PC-9 (cell line): Measurements from ENCODE around the gene NT5DC1. TPM values are rescaled to one million over a fixed set of nuclear protein-coding genes. Genes with fewer than 3 reads are reported as not detected.
A peak's percentile ranks its signal among the peaks of the same experiment; 100 is the strongest.

Experiments
- BruUV-seq: library from RNA; stranded (reverse); fragments of 400-500 nt; replicated peaks from 2 replicates; lab custom pipeline; 2021; lab: Mats Ljungman, UMichigan
- CTCF ChIA-PET: fragments of 300-600 bp; sonication (Branson Sonifier 250); formaldehyde crosslinking; loops from one replicate; lab custom pipeline; 2022; ENCODE audit warnings: antibody characterized with exemption; lab: Charles Lee
- POLR2A ChIA-PET: fragments of 300-600 bp; sonication (Branson Sonifier 250); formaldehyde crosslinking; loops from one replicate; lab custom pipeline; 2022; ENCODE audit warnings: antibody characterized with exemption; ENCODE audit not compliant: unreplicated experiment; lab: Charles Lee
- DNase-seq, 2 experiments: peaks; one replicate each; pipeline versions ENCODE4 v3.0.0 to v3.0.0-alpha.2; 2015 to 2022; ENCODE audit warnings: mixed read lengths in 1 of 2
- H2AFZ ChIP-seq: fragments of 200-600 bp; sonication (generic); 2 replicates; pipeline ENCODE4 v1.8.1; 2017; ENCODE audit warnings: antibody characterized with exemption
- H3F3A ChIP-seq: fragments of 200-600 bp; sonication (generic); 2 replicates; pipeline ENCODE4 v1.8.1; 2017; ENCODE audit warnings: antibody characterized with exemption, mild to moderate bottlenecking, low read depth; ENCODE audit not compliant: insufficient read depth
- H3K27ac ChIP-seq: fragments of 200-600 bp; sonication (generic); 2 replicates; pipeline ENCODE4 v1.6.1; 2016; ENCODE audit warnings: mixed run types
- H3K27me3 ChIP-seq: fragments of 200-600 bp; sonication (generic); 2 replicates; pipeline ENCODE4 v1.6.1; 2016; ENCODE audit warnings: low read depth, mixed run types; ENCODE audit not compliant: insufficient read depth
- H3K36me3 ChIP-seq: fragments of 200-600 bp; sonication (generic); 2 replicates; pipeline ENCODE4 v1.6.1; 2016; ENCODE audit warnings: low read depth, mixed run types
- H3K4me1 ChIP-seq: fragments of 200-600 bp; sonication (generic); replicated peaks from 2 replicates; pipeline ENCODE4 v1.6.1; 2016; ENCODE audit warnings: mixed run types; ENCODE audit not compliant: insufficient read depth
- H3K4me2 ChIP-seq: fragments of 200-600 bp; sonication (generic); 2 replicates; pipeline ENCODE4 v1.6.1; 2017; ENCODE audit warnings: mixed run types
- H3K4me3 ChIP-seq: fragments of 200-600 bp; sonication (generic); 2 replicates; pipeline ENCODE4 v1.6.1; 2016; ENCODE audit warnings: mixed run types
- H3K79me2 ChIP-seq: fragments of 200-600 bp; sonication (generic); 2 replicates; pipeline ENCODE4 v1.6.1; 2017; ENCODE audit warnings: low read depth, mixed run types
- H3K9me2 ChIP-seq: fragments of 200-600 bp; sonication (generic); 2 replicates; pipeline ENCODE4 v1.8.1; 2017; ENCODE audit warnings: mild to moderate bottlenecking; ENCODE audit not compliant: insufficient read depth
- H3K9me3 ChIP-seq: fragments of 200-600 bp; sonication (generic); 2 replicates; pipeline ENCODE4 v1.8.1; 2016; ENCODE audit warnings: low read depth; ENCODE audit not compliant: insufficient read depth
- H4K20me1 ChIP-seq: fragments of 200-600 bp; sonication (generic); 2 replicates; pipeline ENCODE4 v1.8.1; 2017; ENCODE audit not compliant: insufficient read depth
- EZH2 ChIP-seq: fragments of 200-600 bp; sonication (generic); IDR thresholded peaks from 2 replicates; pipeline ENCODE4 v1.8.0; 2017; ENCODE audit warnings: antibody characterized with exemption, low read depth
- intact Hi-C: fragments of 100-400 bp; cut with micrococcal nuclease; formaldehyde crosslinking; loops from one replicate; pipeline ENCODE4 v1.10.0; 2022; ENCODE audit not compliant: unreplicated experiment
- total RNA-seq: library from RNA; stranded (reverse); gene quantifications from 2 replicates; pipeline ENCODE4 v1.2.3, GENCODE V29; 2021
- TF ChIP-seq, protein P1 (sequence below): fragments of 200-600 bp; sonication (generic); conservative IDR thresholded peaks from 2 replicates; pipeline ENCODE4 v1.6.1; 2017; ENCODE audit warnings: mixed run types, antibody characterized with exemption, mild to moderate bottlenecking, moderate library complexity

Gene NT5DC1
- total RNA-seq, 1 experiment from 2014 or later = 33.5 TPM

DNA sequence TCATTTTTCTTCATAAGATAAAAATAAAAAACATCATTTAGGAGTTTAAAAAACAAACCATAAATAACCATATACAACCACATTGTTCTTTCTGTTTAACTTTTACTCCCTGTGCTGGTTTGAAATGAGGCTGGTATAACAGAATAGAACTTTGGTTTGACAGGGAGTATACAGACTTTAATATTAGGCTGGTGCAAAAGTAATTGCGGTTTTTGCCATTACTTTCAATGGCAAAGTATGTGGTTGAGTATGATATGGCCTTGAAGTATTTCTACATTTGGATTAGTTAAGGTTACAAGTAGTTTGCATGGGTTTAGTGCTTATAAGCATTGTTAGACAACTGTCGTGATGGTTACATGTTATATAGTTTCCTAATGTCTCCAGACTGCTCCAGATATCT lies 54.2 kb downstream of the NT5DC1 start:
- Histone ChIP-seq H3F3A (no peaks in the 10 kb centered on the region; the same call in 1 of the 2 replicates), H3K4me3 (no peak overlapping the region), H4K20me1 (no peaks in the 10 kb centered on the region), H3K9me3 (no peaks in the 10 kb centered on the region), H3K27ac (no peak overlapping the region), H3K9me2 (no peaks in the 10 kb centered on the region), H3K27me3 (no peaks in the 10 kb centered on the region), H3K4me2 (no peak overlapping the region), H2AFZ (no peak overlapping the region), H3K4me1 (no peaks in the 10 kb centered on the region), H3K36me3 (no peaks in the 10 kb centered on the region), H3K79me2 (no peaks in the 10 kb centered on the region)
- intact Hi-C loops = no loop called here
- ChIA-PET CTCF (no interaction called here), POLR2A (no interaction called here)
- no TSS peak for BruUV-seq
- no peak for TF ChIP-seq EZH2
- TF ChIP-seq, protein P1, sequence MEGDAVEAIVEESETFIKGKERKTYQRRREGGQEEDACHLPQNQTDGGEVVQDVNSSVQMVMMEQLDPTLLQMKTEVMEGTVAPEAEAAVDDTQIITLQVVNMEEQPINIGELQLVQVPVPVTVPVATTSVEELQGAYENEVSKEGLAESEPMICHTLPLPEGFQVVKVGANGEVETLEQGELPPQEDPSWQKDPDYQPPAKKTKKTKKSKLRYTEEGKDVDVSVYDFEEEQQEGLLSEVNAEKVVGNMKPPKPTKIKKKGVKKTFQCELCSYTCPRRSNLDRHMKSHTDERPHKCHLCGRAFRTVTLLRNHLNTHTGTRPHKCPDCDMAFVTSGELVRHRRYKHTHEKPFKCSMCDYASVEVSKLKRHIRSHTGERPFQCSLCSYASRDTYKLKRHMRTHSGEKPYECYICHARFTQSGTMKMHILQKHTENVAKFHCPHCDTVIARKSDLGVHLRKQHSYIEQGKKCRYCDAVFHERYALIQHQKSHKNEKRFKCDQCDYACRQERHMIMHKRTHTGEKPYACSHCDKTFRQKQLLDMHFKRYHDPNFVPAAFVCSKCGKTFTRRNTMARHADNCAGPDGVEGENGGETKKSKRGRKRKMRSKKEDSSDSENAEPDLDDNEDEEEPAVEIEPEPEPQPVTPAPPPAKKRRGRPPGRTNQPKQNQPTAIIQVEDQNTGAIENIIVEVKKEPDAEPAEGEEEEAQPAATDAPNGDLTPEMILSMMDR = no peak
- DNase-seq = peak in 1 of 2 experiments; percentile 12

GRCh38 chr6:116156405-116157326 lies 56.0 kb downstream of the NT5DC1 start:
- Histone ChIP-seq H3K9me2 (no peaks in the 10 kb centered on the region), H4K20me1 (no peaks in the 10 kb centered on the region), H2AFZ (no peak overlapping the region), H3F3A (no peaks in the 10 kb centered on the region; the same call in 1 of the 2 replicates), H3K9me3 (no peaks in the 10 kb centered on the region), H3K27ac (no peak overlapping the region), H3K4me3 (no peak overlapping the region), H3K79me2 (no peaks in the 10 kb centered on the region), H3K4me2 (no peak overlapping the region), H3K27me3 (no peaks in the 10 kb centered on the region), H3K4me1 (no peaks in the 10 kb centered on the region), H3K36me3 (no peaks in the 10 kb centered on the region)
- peak in 1 of 2 experiments; percentile 22 for DNase-seq
- no peak for TF ChIP-seq EZH2
- TF ChIP-seq, protein P1 = no peak
- ChIA-PET POLR2A (no interaction called here), CTCF (interaction anchor here (0.7 kb wide), 1 partner anchor 24 kb away, joined by 3 read pairs; no protein-coding TSS in a partner anchor)
- intact Hi-C loops = no loop called here
- no TSS peak for BruUV-seq

GRCh38 chr6:116157391-116157790 lies 56.7 kb downstream of the NT5DC1 start:
- Histone ChIP-seq H3K4me1 (no peaks in the 10 kb centered on the region), H3K27me3 (no peaks in the 10 kb centered on the region), H4K20me1 (no peaks in the 10 kb centered on the region), H3K9me2 (no peaks in the 10 kb centered on the region), H3K27ac (no peak overlapping the region), H3K79me2 (no peaks in the 10 kb centered on the region), H3K4me3 (no peak overlapping the region), H3K36me3 (no peaks in the 10 kb centered on the region), H3K4me2 (no peak overlapping the region), H2AFZ (no peak overlapping the region), H3F3A (no peaks in the 10 kb centered on the region; the same call in 1 of the 2 replicates), H3K9me3 (no peaks in the 10 kb centered on the region)
- no peak for DNase-seq
- ChIA-PET CTCF (interaction anchor here (0.7 kb wide), 1 partner anchor 25 kb away, joined by 3 read pairs; no protein-coding TSS in a partner anchor), POLR2A (no interaction called here)
- intact Hi-C loops = no loop called here
- no TSS peak for BruUV-seq
- TF ChIP-seq EZH2 = no peak
- TF ChIP-seq, protein P1 = no peak
